GM21529 (cell line): Measurements from ENCODE around the gene CD36.

Source experiments
- ATAC-seq: cut with Tn5 transposase; IDR thresholded peaks from one replicate; pipeline ENCODE4 v1.9.1; 2021; ENCODE audit not compliant: unreplicated experiment

CD36 gene

DNA sequence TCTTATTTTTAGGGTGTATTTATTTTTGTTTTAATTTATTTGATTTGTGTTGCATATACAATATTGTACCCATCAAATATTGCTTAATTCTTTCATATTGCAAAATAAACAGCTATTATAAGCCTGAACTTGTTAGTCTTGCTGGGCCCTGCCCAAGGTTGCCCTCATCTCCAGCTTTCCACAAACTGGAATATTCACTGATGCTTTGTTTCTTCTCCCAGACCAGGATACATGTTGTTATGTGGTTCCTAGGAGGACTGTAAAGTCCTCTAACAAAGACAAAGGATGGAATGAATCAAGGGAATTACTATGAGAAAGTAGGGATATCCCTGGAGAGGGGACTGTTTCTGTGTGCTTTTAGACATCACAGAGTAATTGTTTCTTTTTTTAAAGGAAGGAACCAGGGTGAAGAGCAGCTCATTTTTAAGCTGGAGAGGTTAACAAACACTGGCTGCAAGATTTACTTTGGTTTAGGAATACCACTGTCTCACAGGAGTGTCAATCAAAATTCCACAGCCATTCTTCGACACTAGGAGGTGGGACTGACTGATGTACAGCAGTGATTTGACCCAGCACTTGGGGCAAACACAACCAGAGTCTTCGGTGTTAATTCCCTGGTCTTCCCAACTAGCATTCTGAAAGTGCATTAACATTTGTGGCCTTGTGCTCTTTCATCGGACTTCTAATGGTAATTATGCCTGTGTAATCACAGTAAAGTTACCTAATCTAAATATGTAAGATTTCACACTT is 14.8 kb upstream of the CD36 start:
- ATAC-seq = no peak

DNA sequence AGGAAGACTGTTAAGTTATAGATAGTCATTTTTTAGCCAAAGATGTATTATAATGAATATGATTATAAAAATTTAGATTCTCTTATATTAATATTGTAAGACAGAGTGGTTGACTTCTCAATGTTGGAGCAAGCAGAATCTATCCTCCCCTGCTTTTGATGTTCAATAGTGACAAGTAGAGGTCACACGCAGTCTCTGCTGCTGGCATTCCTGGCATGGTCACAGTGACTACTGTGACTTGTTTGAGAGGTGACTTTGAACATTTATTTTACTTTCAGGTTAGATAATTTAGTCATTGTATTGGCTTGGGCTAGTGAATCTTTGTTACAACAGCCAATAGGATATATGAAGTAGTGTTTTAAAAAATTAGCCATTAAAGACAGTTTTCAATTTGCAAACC is 13.7 kb upstream of the CD36 start:
- no peak for ATAC-seq

DNA sequence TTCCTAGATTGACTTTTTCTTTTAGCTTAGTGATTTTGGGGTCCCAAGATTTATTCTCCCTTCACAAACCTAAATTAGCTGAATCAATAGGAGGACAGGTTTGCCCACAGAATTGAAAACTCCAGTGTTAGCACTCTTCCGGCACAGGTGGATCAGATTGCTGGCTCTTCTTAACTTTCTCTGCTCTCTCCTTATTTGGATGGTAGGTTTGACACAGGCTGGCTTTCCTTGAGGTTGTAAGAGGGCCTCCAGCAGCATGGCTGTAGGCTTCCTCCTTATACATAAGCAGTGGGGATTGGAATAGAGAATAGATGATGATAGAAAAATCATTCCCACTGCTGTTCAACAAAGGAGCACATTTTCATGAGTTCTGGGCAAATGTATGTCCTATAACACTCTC is 9.4 kb upstream of the CD36 start:
- no peak for ATAC-seq

DNA sequence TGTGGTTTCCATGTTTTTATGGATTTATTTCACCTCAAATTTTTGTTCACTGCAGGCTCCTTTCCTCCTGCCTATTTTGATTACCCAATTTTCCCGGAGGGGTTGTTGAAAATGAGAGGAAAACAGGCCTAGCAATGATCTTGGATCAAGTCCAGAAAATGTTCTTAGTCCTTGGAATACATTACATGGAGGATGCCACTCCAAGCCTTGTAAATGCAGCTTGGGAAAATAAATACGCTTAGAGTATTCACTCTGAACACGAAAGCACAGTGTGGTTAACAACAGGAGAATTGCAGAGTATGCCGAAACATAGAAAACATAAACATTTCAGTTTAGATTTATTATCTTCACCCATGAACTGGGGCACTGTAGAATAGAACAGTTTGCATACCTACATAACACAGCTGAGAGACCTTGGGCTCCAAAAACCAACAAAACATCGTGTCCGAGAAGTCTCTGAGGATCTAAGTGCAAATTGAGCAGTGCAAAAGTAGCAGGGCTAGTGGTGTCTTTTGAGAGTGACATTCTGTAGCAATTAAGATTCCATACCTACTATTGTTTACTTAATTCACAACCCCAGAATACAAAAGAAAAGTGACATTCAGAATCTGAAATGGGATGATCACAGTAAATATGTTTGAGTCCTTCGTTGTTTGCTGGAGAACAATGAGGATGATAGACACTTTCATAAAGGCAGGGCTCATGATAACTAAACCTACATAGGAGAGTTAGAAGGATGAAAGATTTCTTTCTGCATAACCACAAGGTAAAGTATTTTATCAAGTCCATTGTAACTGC is 7.6 kb upstream of the CD36 start:
- ATAC-seq = no peak

DNA sequence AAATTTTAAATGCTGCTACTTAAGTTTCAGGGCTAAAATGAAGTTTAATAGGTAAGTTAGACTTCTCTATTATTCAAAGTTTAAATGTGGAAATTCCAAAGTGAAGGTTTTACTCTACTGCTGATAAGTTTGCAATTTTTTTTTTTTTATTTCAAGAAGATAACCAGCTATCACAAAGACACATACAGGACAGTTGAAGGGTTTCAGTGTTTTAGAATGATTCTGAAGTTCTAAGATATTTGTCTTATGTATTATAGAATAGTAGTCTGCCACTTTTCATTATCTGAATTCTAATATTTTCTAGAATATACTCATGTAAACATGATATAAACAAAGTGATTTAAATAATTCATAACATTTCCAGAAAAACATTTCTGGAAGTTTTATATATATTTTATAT is 7.0 kb upstream of the CD36 start:
- ATAC-seq = no peak

DNA sequence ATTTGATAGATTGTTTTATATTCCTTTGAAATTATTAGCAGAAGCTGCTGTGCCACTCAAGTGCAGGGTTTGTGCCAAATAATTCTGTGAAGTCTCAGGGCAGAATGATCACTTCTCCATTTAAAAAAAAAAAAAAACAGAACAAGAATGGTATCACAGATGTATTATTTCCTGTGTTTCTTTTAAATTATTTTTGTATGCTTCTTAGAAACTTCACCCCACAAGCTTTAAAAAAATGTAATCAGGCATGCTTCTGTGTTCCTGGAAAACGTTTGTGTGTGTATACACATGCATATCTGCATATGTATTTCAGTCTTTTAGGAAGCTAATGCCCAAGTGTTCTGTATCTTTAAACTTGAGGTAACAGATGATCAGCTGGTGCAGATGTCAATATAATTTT is 6.3 kb upstream of the CD36 start:
- ATAC-seq = no peak

DNA sequence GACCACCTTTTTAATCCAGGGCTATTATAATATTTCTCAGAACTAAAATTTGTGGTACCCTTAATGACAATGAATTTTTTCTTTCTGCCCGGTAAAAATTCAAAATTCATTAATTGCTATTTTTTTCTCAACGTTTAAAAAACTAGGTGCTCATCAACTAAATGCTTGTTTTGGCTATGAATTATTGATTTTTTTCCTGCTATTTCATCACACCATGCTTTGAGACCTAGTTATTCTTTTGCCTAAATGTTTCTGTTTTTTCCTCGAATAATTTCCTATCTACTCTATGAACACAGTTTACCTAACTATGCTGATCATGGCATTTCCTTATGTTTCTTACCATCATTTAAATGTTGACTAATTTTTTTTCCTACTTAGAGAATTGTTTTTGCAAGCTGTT is 5.6 kb upstream of the CD36 start:
- no peak for ATAC-seq

DNA sequence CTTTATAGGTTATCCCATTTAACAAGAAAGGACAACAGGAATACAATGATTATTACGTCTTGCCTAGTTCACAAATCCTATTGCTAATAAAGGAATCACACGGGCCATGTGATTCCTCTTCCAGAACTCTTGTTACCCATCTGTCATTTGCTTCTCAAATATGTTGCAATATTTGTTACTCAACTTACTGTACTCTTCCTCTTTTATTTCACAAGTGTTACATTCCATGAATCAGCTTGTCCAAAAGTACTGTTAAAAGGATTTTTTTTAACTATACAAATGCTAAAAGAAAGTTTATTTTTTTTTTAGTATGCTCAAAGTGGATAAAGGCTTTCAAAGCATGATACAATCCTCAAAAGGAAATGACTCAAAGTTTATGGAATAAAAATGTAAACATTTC is 3.9 kb upstream of the CD36 start:
- no peak for ATAC-seq

DNA sequence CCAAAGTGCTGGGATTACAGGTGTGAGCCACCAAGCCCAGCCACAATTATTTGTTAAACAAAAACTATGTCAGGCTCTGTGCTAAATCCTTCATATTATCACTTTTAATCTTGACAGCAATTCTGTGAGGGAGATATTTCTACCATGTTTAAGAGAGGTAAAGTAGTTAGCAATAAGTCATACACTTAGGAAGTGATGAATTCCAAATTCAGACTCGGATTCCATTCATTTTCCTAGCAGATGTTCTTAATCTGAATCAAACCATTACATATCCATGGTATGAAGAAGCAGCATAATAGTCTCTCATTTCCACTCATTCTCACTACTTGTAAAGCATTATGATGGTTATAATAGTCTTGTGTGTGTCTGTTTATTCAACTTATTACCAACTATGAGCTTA is 2.9 kb upstream of the CD36 start:
- ATAC-seq = no peak

DNA sequence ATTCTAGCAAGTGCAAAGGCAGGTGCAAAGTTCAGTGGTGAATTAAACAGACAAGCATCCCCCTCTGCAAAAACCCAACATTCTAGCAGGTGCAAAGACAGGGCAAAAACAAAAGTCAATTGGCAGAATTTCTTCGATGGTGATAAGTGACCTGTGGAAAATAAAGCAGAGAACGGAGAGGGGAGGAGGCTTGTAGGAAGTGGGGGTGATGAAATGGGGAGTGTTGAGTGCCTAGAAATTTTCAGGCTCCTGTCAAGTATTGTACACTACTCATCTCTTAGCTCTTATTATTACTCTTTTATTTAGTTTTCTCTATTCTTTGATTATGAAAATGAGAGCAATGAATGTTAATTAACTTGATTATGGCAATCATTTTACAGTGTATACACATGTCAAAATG is 2.4 kb upstream of the CD36 start:
- no peak for ATAC-seq

DNA sequence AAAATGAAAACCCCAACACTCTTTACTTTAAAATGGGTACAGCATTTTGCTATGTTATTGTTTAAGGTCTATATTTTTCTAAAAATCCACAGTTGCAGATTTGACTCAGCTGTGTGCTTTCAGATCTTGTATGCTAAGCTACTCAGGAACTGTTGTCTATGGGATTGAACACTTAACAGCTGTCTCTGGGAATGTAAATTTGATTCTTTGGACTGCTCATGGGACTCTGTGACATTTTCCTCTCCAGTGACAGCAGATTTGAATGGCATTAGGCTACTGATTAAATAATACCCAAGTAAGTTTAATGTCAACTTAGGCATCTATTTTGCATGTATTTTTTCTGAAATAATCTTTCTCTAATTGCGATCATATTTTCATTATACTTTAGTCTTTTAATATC is 1.7 kb upstream of the CD36 start:
- ATAC-seq = no peak

DNA sequence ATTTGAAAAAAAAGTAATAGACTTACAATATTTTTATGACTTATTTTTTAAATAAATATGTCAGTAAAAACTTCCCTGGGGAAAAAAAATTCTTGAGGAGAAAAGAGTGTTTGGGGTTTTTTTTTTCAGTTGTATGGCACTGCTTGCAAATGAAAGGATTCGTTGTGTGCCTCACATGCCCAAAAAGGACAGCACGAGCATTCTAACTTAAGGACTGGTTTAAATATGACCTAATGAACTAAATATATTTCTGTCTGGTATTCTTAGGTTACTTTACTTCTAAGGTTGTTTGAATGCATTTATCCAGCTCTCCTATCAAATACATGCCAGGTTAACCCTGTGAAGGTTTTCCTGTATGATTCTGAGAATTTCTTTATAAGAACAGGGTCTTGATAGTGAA is 988 bp upstream of the CD36 start:
- no peak for ATAC-seq

DNA sequence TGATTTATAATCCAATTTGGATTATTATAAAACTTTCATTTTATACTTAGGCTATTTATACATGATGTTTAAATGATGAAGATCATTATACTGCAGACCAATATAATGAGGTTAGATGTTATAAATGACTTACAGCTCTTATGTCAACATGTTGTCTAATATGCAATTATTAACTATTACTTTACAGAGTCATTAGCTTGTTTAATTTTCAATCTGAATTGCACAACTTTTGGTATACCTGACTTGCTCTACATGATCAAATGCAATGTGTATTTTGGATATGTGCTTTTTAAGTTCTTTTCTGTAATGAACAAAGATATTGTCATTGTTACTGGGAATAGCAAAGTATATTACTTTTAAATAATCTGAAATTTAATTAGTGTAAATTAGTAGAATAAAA is 569 bp downstream of the CD36 start:
- no peak for ATAC-seq

DNA sequence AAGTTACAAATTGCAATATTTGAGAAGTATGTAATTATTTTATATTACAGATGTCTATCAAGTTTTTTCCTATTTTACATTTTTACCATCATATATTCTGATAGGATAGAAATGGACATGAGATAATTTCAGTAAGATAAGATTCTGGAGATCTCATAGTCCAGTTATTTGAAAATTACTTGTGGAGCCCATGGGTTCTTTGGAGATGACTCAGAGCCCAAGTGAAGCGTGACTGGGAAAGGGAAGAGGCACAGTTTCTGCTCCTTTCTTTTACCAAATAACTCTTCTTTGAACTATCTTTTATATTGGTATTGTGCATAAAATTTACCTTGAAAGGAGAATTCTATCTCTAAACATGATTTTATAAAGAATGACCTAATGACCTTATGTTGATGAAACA is 2.4 kb downstream of the CD36 start:
- no peak for ATAC-seq

DNA sequence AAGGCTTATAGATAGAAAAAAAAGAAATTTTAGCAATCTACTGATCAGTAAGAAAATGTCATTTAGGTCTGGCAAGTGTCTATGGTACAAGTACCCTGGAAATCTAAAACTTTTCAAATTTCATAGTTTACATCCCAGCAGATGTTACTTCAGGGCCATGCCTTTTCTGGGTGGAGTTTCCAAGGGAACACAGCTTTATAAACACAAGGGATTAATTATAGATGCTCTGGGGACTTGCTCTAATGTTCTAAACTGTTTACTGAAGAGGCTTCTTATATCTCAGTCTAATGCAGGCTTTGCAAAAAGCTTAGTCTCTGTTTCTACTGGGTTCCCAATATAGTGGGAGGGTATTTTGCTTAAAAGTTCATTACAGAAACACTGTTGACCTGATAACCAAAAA is 3.1 kb downstream of the CD36 start:
- no peak for ATAC-seq

DNA sequence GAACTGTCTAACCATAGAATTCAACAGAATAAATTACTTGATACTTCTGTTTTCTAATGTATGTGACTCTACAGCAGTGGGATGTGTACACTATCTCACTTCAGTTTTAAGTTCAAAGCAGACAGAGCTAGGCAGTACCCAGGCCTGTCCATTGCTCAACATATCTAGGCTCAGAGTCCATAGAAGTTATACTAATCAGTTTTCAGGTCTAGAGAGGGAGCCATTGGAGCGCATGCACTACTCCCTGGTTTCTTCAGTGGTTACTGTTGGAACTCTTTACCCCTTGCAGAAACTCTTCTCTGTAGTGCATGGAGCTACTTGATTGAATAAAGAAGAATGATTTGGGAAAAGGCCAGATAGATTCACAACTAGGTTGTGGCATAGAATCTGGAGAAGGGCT is 4.4 kb downstream of the CD36 start:
- no peak for ATAC-seq

DNA sequence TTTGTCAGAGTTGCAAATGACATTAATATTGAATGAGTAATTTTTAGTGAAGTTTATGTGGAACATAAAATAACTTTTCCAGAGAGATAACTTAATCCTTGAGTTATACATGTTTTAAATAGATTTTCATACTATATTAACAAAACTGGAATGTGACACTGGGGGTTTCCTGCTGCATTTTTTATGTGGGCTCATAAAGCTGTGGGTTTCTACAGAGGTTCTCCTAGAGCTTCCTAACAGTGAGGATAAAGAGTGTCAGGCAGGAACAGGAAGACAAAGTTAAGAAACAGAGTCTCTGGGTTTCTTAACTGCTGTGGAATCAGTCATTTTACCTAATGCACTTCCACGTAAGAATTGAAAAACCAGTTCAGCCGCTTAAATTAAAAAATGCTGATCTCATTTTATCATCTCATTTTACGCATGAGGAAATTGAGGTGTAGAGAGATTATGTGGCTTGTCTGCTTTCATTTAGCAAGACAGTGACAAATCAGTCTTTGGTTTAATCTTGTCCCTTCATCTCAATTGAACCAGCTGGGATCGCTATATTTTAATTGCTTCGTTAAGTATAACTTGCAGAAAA is 5.0 kb downstream of the CD36 start:
- ATAC-seq = no peak

DNA sequence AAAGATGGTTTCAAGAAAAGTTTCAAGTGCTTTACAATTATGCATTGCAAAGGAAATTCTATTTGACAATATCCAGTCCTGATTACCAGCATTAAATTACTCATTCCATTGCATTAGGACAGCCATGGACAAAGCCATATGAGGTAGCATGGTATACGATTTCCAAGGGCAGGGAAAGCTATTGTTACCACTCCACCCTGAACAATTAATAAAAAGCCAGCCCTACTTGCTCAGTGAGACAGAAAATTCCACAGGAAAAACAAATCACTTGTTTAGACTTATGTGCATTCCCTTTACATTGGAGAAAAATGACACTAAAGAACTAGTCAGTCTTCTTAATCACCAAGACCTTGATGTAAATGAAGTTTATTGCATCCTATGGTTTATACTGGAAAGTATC is 5.6 kb downstream of the CD36 start:
- no peak for ATAC-seq

DNA sequence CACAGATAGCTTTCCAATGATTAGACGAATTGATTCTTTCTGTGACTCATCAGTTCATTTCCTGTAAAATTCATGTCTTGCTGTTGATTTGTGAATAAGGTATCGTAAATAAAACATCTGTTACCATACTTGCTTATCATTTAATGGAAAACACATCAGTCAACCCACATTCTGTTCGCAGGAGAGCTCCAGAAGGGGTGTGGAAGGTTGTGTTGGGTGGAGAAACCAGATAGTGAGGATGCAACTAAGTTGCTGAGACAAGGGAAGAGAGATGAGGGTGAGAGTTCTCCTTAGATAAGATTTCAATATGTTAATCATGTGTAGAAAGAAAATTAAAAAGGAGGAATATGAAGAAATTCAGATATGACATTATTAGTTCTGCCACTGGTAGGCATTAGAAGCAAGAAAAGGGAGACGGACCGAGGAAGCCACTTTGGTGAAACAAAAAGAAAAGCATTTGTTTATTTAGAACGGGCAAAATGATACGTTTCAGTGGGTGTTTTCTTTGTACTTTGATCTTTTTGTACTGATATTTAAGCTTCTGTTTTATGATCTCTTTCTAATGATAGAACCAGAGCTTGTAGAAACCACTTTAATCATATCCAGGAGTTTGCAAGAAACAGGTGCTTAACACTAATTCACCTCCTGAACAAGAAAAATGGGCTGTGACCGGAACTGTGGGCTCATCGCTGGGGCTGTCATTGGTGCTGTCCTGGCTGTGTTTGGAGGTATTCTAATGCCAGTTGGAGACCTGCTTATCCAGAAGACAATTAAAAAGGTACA is 7.8 kb downstream of the CD36 start:
- no peak for ATAC-seq

DNA sequence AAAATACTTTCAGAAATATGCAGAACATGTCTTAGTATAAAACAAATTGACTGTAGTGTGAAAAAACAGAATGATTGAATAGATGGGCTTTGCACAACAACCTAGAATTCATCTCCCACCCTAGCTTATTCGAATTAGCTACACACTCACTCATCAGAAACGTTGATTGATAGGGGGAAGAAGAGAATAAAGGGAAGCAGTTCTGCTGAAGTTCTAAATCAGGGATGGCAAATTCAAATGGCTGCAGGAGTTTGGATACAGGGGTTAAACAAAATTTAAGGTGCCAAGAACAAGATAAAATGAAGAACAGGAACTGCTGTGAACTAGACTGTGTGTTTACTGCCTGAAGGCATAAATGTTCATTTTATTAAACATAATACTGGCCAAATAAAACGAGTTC is 9.0 kb downstream of the CD36 start:
- no peak for ATAC-seq

DNA sequence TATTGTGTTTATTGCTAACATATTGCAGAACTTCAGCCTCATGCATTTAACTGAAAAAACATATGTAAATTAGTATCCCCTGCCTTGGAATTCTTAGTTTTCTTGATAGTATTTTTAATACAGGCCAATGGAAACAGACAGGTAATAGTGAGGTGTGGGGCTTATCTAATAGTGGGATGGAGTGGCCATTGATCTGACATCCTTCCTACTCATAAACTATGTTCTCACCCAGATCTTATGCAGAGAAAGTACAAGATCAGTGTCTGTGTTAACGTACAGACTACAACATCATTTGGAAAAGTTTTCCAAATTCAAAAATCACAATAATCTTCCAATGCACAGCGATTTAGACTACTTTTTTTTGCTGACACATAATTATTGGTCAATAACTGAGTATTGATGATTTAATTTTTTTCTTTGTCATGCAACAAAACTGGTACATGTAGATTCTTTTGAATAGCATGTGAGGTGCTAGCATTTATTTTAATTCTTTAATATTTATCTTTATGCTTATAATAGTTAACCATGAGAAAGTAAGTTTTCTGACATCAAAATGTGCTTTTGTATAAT is 9.7 kb downstream of the CD36 start:
- no peak for ATAC-seq
